ENCODE measurements around the gene KSR1.
"Not testable (repeated sequence)": the region's sequence is repeated elsewhere in the genome, so short reads cannot be mapped to it uniquely, and the experiment has no call there.

KSR1 gene

GRCh38 chr17:27609611-27610303 lies 153.5 kb downstream of the KSR1 start:
- DNase-seq (ENCODE audit: low read depth, low spot score) = peak; percentile 68

- DNase-seq (ENCODE audit: low read depth, low spot score) = no peak
Observed at GRCh38 chr17:27610304-27610677, 154.0 kb downstream of the KSR1 start.

- no peak for DNase-seq (ENCODE audit: low read depth, low spot score)
Observed at GRCh38 chr17:27612160-27612770, 156.0 kb downstream of the KSR1 start.

- DNase-seq (ENCODE audit: low read depth, low spot score) = no peak
Observed at GRCh38 chr17:27613433-27613832, 157.2 kb downstream of the KSR1 start.

- DNase-seq (ENCODE audit: low read depth, low spot score) = no peak
Observed at GRCh38 chr17:27615121-27615520, 158.9 kb downstream of the KSR1 start.

GRCh38 chr17:27616414-27616813 lies 160.2 kb downstream of the KSR1 start:
- DNase-seq (ENCODE audit: low read depth, low spot score) = no peak

- no peak for DNase-seq (ENCODE audit: low read depth, low spot score)
Observed at GRCh38 chr17:27618417-27618816, 162.2 kb downstream of the KSR1 start.

- DNase-seq (ENCODE audit: low read depth, low spot score) = no peak
Observed at GRCh38 chr17:27620721-27621120, 164.5 kb downstream of the KSR1 start.

GRCh38 chr17:27621536-27621935 lies 165.3 kb downstream of the KSR1 start:
- DNase-seq (ENCODE audit: low read depth, low spot score) = no peak

GRCh38 chr17:27621942-27622559 lies 165.8 kb downstream of the KSR1 start:
- DNase-seq (ENCODE audit: low read depth, low spot score) = no peak

- no peak for DNase-seq (ENCODE audit: low read depth, low spot score)
Observed at GRCh38 chr17:27622986-27623385, 166.7 kb downstream of the KSR1 start.

- no peak for DNase-seq (ENCODE audit: low read depth, low spot score)
Observed at GRCh38 chr17:27623614-27624013, 167.4 kb downstream of the KSR1 start.

- DNase-seq (ENCODE audit: low read depth, low spot score) = no peak
Observed at GRCh38 chr17:27624539-27624938, 168.3 kb downstream of the KSR1 start.

GRCh38 chr17:27625856-27626255 lies 169.6 kb downstream of the KSR1 start:
- DNase-seq (ENCODE audit: low read depth, low spot score) = no peak

- DNase-seq (ENCODE audit: low read depth, low spot score) = no peak
Observed at GRCh38 chr17:27627514-27627913, 171.3 kb downstream of the KSR1 start.

- DNase-seq (ENCODE audit: low read depth, low spot score) = no peak
Observed at GRCh38 chr17:27628376-27628775, 172.1 kb downstream of the KSR1 start.

- DNase-seq (ENCODE audit: low read depth, low spot score) = not testable (repeated sequence)
Observed at GRCh38 chr17:27629260-27629659, 173.0 kb downstream of the KSR1 start.

GRCh38 chr17:27630607-27631410 lies 174.6 kb downstream of the KSR1 start, which contains the start of gene LGALS9:
Gene LGALS9 (plus strand): TSS chr17:27631188. CDS start chr17:27631266, 78 bp downstream.
- peak; percentile 28 for DNase-seq (ENCODE audit: low read depth, low spot score)

- no peak for DNase-seq (ENCODE audit: low read depth, low spot score)
Observed at GRCh38 chr17:27631411-27631760, 175.1 kb downstream of the KSR1 start.

- no peak for DNase-seq (ENCODE audit: low read depth, low spot score)
Observed at GRCh38 chr17:27631897-27632725, 175.9 kb downstream of the KSR1 start.

- not testable (repeated sequence) for DNase-seq (ENCODE audit: low read depth, low spot score)
Observed at GRCh38 chr17:27632766-27633165, 176.5 kb downstream of the KSR1 start.

All from ELF-1 (cell line).